Uterus (tissue), 2 donors: ENCODE measurements around the gene SERPINA10.

Source experiments
- CTCF ChIP-seq, 4 experiments: fragments of 200-600 bp in 2 of 4; fragments of 450-650 bp in 2 of 4; sonication (generic) in 2 of 4; IDR thresholded peaks; one replicate each; pipeline ENCODE4 v1.5.1; 2016 to 2019; ENCODE audit warnings: antibody characterized with exemption in 4 of 4, mild to moderate bottlenecking in 2 of 4, moderate library complexity in 1 of 4
- POLR2A ChIP-seq, 2 donors: fragments of 450-650 bp; IDR thresholded peaks; one replicate each; pipeline ENCODE4 v1.6.1; 2016; ENCODE audit warnings: antibody characterized with exemption in 2 of 2, mild to moderate bottlenecking in 1 of 2, moderate library complexity in 1 of 2

GRCh38 chr14:94316692-94317091, 23.6 kb upstream of the SERPINA10 start:
- TF ChIP-seq CTCF (IDR thresholded peaks at IDR 0.05) (no peak), POLR2A (IDR thresholded peaks at IDR 0.05) (no peak)
